ENCODE results near the gene CXCR5. TPM values are rescaled to one million over a fixed set of nuclear protein-coding genes. Genes with fewer than 3 reads are reported as not detected.

Gene CXCR5
- total RNA-seq, 4 donors from 2014 or later: 2.5 to 4.1 TPM; not detected in 2

DNA sequence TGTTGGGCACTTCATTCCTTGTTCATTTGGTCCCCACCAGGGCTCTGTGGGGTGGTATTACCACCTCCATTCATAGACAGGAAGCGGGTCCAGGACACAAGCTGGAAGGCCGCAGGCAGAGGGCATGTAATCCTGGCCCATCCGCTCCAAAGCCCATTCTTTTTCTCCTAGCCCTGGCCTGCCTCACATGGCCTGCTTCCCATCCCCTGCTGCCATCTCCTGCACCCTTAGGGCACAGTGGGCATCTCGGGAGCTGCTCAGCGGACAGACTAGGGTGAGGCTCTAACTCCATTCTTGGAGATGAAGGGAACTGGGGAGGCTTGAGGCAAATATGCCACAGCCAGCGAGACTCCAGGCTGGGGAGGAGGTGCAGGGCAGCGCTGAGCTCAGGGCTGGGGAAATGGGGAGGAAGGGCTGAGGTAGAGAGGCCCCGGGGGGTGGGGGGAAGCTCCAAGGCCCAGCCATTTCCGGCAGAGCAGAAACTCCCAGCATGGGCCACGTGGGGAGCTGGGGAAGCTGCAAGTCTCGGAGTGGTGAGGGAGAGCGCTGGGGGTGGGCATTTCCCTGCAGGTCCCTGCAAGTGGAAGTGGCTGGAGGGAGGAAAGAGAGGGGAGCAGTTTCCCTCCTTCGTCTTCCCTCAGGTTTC, 56.4 kb downstream of the CXCR5 start:
- no peaks in the 10 kb centered on the region for H3K36me3 ChIP-seq
- no peak overlapping the region for H3K4me3 ChIP-seq
- in situ Hi-C loops (cut with MboI; ENCODE audit: low pct_ligation_motif_present in 1 of 4, low pct_unique_long_range_greater_than_20kb in 1 of 4, low sequenced_read_pairs in 3 of 4): no loop called here
- no peak overlapping the region for H3K27ac ChIP-seq
- peaks cover 11% of the 10 kb centered on the region for H3K27me3 ChIP-seq
- H3K9me3 ChIP-seq: no peaks in the 10 kb centered on the region
- no peak for DNase-seq
- intact Hi-C loops (cut with DNase I; ENCODE audit: low total_unique reads): no loop called here
- WGBS, 2 donors (ENCODE audit: low coverage in 1 of 2): 44 to 57% methylated on average over 3 to 13 of the region's 13 CpGs
- H3K4me1 ChIP-seq: no peaks in the 10 kb centered on the region
- no peak for TF ChIP-seq POLR2A (IDR thresholded peaks at IDR 0.05)
- no peak for TF ChIP-seq EP300 (IDR thresholded peaks at IDR 0.05; ENCODE audit: low read depth)
- TF ChIP-seq POLR2AphosphoS5 (IDR thresholded peaks at IDR 0.05): no peak
- no peak for TF ChIP-seq CTCF (IDR thresholded peaks at IDR 0.05)

DNA sequence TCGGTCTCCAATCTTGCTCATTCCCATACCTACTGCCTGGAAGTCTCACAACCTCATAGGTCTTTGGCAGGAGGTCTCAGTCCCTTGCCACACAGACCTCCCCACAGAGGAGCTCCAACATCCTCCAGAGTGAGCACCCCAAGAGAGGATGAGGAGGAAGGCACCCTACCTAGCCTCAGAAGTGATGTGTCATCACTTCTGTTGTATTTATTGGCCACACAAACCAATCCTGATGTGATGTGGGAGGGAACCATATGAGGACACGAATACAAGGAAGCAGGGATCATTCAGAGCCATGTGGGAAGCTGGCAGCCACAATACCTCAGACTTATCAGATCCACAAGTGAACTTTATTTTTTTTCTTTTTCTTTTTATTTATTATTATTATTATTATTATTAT, 63.4 kb downstream of the CXCR5 start:
- peaks cover 9% of the 10 kb centered on the region for H3K27me3 ChIP-seq
- H3K36me3 ChIP-seq: no peaks in the 10 kb centered on the region
- no peak for DNase-seq
- no peaks in the 10 kb centered on the region for H3K4me1 ChIP-seq
- WGBS, 2 donors (ENCODE audit: low coverage in 1 of 2): 18 to 50% methylated on average over 1 to 2 of the region's 2 CpGs
- H3K4me3 ChIP-seq: no peak overlapping the region
- H3K27ac ChIP-seq: no peak overlapping the region
- H3K9me3 ChIP-seq: no peaks in the 10 kb centered on the region
- in situ Hi-C loops (cut with MboI; ENCODE audit: low pct_ligation_motif_present in 1 of 4, low pct_unique_long_range_greater_than_20kb in 1 of 4, low sequenced_read_pairs in 3 of 4) (no loop called here), intact Hi-C loops (cut with DNase I; ENCODE audit: low total_unique reads) (no loop called here)
- TF ChIP-seq CTCF (IDR thresholded peaks at IDR 0.05) (no peak), POLR2AphosphoS5 (IDR thresholded peaks at IDR 0.05) (no peak), EP300 (IDR thresholded peaks at IDR 0.05; ENCODE audit: low read depth) (no peak), POLR2A (IDR thresholded peaks at IDR 0.05) (no peak)

Small RNA genes lying within 50 kb of the gene (small RNA-seq; reads per million reads assigned to genes)
- gene MIR4492 (0 reads per million in 4 donors), gene RF00019 (0 reads per million in 4 donors), gene RN7SL688P (0 reads per million in 4 donors)

Other genes with a start within 250 kb of the CXCR5 start
- gene TREH, start 204.2 kb upstream of the CXCR5 start, total RNA-seq: 1 to 10 TPM in 2 of 4 donors, not detected in 2; 4.9 to 5.6 TPM
- gene DDX6, start 92.7 kb upstream of the CXCR5 start, total RNA-seq: 100 to 1,000 TPM in 2 of 4 donors, 10 to 100 TPM in 2; 56.1 to 117 (median 86.8) TPM
- gene BCL9L, start 42.0 kb downstream of the CXCR5 start, total RNA-seq: 10 to 100 TPM; 15.9 to 23.9 (median 18.5) TPM
- not detected for gene UPK2, start 72.4 kb downstream of the CXCR5 start, total RNA-seq
- not detected for gene FOXR1, start 87.9 kb downstream of the CXCR5 start, total RNA-seq
- 10 to 100 TPM; 46.1 to 94.3 (median 82.2) TPM for gene CENATAC, start 114.2 kb downstream of the CXCR5 start, total RNA-seq
- gene RPS25, start 134.5 kb downstream of the CXCR5 start, total RNA-seq: 1,000 to 10,000 TPM in 1 of 4 donors, 100 to 1,000 TPM in 3; 220 to 1,105 (median 540) TPM
- 100 to 1,000 TPM in 1 of 4 donors, 10 to 100 TPM in 3; 37.4 to 105 (median 74.8) TPM for gene TRAPPC4, start 134.9 kb downstream of the CXCR5 start, total RNA-seq
- 10 to 100 TPM; 34.0 to 88.3 (median 81.2) TPM for gene SLC37A4, start 147.0 kb downstream of the CXCR5 start, total RNA-seq
- gene HYOU1, start 173.3 kb downstream of the CXCR5 start, total RNA-seq: 100 to 1,000 TPM in 1 of 4 donors, 10 to 100 TPM in 3; 46.4 to 131 (median 61.0) TPM
- gene VPS11, start 183.9 kb downstream of the CXCR5 start, total RNA-seq: 100 to 1,000 TPM in 1 of 4 donors, 10 to 100 TPM in 3; 19.8 to 122 (median 31.2) TPM
- 100 to 1,000 TPM in 1 of 4 donors, 10 to 100 TPM in 2, not detected in 1; 10.8 to 353 (median 21.3) TPM for gene HMBS, start 201.0 kb downstream of the CXCR5 start, total RNA-seq
- gene DPAGT1, start 218.0 kb downstream of the CXCR5 start, total RNA-seq: 10 to 100 TPM in 3 of 4 donors, 1 to 10 TPM in 1; 4.5 to 63.9 (median 26.3) TPM
- gene C2CD2L, start 223.5 kb downstream of the CXCR5 start, total RNA-seq: 10 to 100 TPM; 11.5 to 56.9 (median 32.7) TPM
- 10 to 100 TPM; 20.7 to 63.6 (median 48.2) TPM for gene HINFP, start 237.7 kb downstream of the CXCR5 start, total RNA-seq